ENCODE results near the gene NCCRP1.

GRCh38 chr19:39164289-39164688 lies 32.5 kb upstream of the NCCRP1 start:
- TF ChIP-seq CTCF (IDR thresholded peaks at IDR 0.05 in 8 of 11, conservative IDR thresholded peaks at IDR 0.05 in 3 of 11) (no peak), POLR2A (IDR thresholded peaks at IDR 0.05) (no peak)
